SK-N-SH (cell line): ENCODE measurements around the gene CDKN2D. TPM values are rescaled to one million over a fixed set of nuclear protein-coding genes. Genes with fewer than 3 reads are reported as not detected.

ENCODE experiments used
- CTCF ChIA-PET: fragments of 300-600, 350-600 bp; formaldehyde crosslinking; extraction: SDS; loops from one replicate; lab custom pipeline; 2021; lab: Yijun Ruan, JAX
- POLR2A ChIA-PET: fragments of 350-600 bp; sonication (Branson Sonifier 250); formaldehyde crosslinking; extraction: SDS; loops from one replicate; lab custom pipeline; 2020; ENCODE audit warnings: antibody characterized with exemption, inconsistent platforms; lab: Yijun Ruan, JAX
- DNase-seq: peaks from one replicate; pipeline ENCODE4 v3.0.0; 2012
- H2AFZ ChIP-seq: fragments of 200-600 bp; sonication (generic); 2 replicates; pipeline ENCODE4 v1.8.1; 2016; ENCODE audit warnings: antibody characterized with exemption, mild to moderate bottlenecking, low read depth
- H3F3A ChIP-seq: fragments of 200-600 bp; sonication (generic); replicated peaks from 2 replicates; pipeline ENCODE3; 2016; ENCODE audit warnings: antibody characterized with exemption, mild to moderate bottlenecking; ENCODE audit not compliant: insufficient read depth
- H3K27ac ChIP-seq, 2 experiments: fragments of 200-500 bp in 1 of 2; fragments of 200-600 bp in 1 of 2; sonication (Bioruptor generic) in 1 of 2; sonication (generic), shearing (Covaris generic) in 1 of 2; 2 replicates each; pipeline versions ENCODE4 v1.5.1 to v1.6.1; 2014 to 2016; ENCODE audit warnings: low read depth in 2 of 2, inconsistent platforms in 1 of 2, low read length in 1 of 2, mild to moderate bottlenecking in 1 of 2, mixed read lengths in 1 of 2
- H3K27me3 ChIP-seq: fragments of 200-600 bp; sonication (generic), shearing (Covaris generic); 2 replicates; pipeline ENCODE4 v1.6.1; 2016; ENCODE audit warnings: mixed run types; ENCODE audit not compliant: insufficient read depth
- H3K36me3 ChIP-seq, 2 experiments: fragments of 200-500 bp in 1 of 2; fragments of 200-600 bp in 1 of 2; sonication (Bioruptor generic) in 1 of 2; sonication (generic) in 1 of 2; replicated peaks in 1 of 2; 2 replicates each; pipeline versions ENCODE3 to v1.5.1; 2014 to 2016; ENCODE audit warnings: low read length in 1 of 2, mild to moderate bottlenecking in 1 of 2; ENCODE audit not compliant: insufficient read depth in 2 of 2, control insufficient read depth in 1 of 2
- H3K4me1 ChIP-seq, 2 experiments: fragments of 200-500 bp in 1 of 2; fragments of 200-600 bp in 1 of 2; sonication (Bioruptor generic) in 1 of 2; sonication (generic), shearing (Covaris generic) in 1 of 2; 2 replicates each; pipeline versions ENCODE4 v1.5.1 to v1.6.1; 2014 to 2016; ENCODE audit warnings: low read depth in 1 of 2, low read length in 1 of 2, mixed run types in 1 of 2; ENCODE audit not compliant: insufficient read depth in 2 of 2, control insufficient read depth in 1 of 2
- H3K4me2 ChIP-seq: fragments of 200-600 bp; sonication (generic), shearing (Covaris generic); 2 replicates; pipeline ENCODE4 v1.6.1; 2017; ENCODE audit warnings: mixed run types
- H3K4me3 ChIP-seq, 2 experiments: fragments of 200-500 bp in 1 of 2; fragments of 200-600 bp in 1 of 2; sonication (Bioruptor generic) in 1 of 2; sonication (generic), shearing (Covaris generic) in 1 of 2; 2 replicates each; pipeline versions ENCODE4 v1.5.1 to v1.8.1; 2014 to 2016; ENCODE audit warnings: low read depth in 2 of 2, inconsistent platforms in 1 of 2, low read length in 1 of 2, mild to moderate bottlenecking in 1 of 2, mixed read lengths in 1 of 2, moderate library complexity in 1 of 2
- H3K79me2 ChIP-seq: fragments of 200-600 bp; sonication (generic); 2 replicates; pipeline ENCODE4 v1.8.1; 2017; ENCODE audit warnings: mild to moderate bottlenecking; ENCODE audit not compliant: insufficient read depth
- H3K9ac ChIP-seq: fragments of 200-600 bp; sonication (generic); 2 replicates; pipeline ENCODE4 v1.6.1; 2017; ENCODE audit warnings: mixed run types
- H3K9me2 ChIP-seq: fragments of 200-600 bp; sonication (generic); 2 replicates; pipeline ENCODE4 v1.6.1; 2017; ENCODE audit warnings: mixed run types
- H3K9me3 ChIP-seq: fragments of 200-600 bp; sonication (generic); 2 replicates; pipeline ENCODE4 v1.6.1; 2017; ENCODE audit warnings: mixed run types, mild to moderate bottlenecking, moderate library complexity
- H4K20me1 ChIP-seq: fragments of 200-600 bp; sonication (generic); 2 replicates; pipeline ENCODE4 v1.6.1; 2017; ENCODE audit warnings: mild to moderate bottlenecking, mixed run types; ENCODE audit not compliant: insufficient read depth
- CHD2 ChIP-seq: fragments of 150-350 bp; IDR thresholded peaks from 2 replicates; pipeline ENCODE4 v1.6.1; 2018; ENCODE audit warnings: low read length; ENCODE audit not compliant: partially characterized antibody
- FOSL2 ChIP-seq: IDR thresholded peaks from 2 replicates; pipeline ENCODE4 v1.4.0; 2012; ENCODE audit warnings: low read depth, mild to moderate bottlenecking, moderate library complexity, borderline replicate concordance
- FOXJ3 ChIP-seq: sonication (generic); formaldehyde crosslinking; IDR thresholded peaks from 2 replicates; pipeline ENCODE4 v1.5.1; 2020; ENCODE audit warnings: mild to moderate bottlenecking, missing genetic modification reagents
- FOXM1 ChIP-seq: IDR thresholded peaks from 2 replicates; pipeline ENCODE4 v1.4.0; 2012; ENCODE audit warnings: low read depth, mild to moderate bottlenecking
- JUND ChIP-seq: IDR thresholded peaks from 2 replicates; pipeline ENCODE4 v1.4.0; 2012
- RCOR1 ChIP-seq: fragments of 150-350 bp; IDR thresholded peaks from 2 replicates; pipeline ENCODE4 v1.6.1; 2017; ENCODE audit warnings: antibody characterized with exemption, low read length
- RXRA ChIP-seq: IDR thresholded peaks from 2 replicates; pipeline ENCODE4 v1.4.0; 2012; ENCODE audit warnings: low read depth, mild to moderate bottlenecking, borderline replicate concordance
- TCF12 ChIP-seq: IDR thresholded peaks from 2 replicates; pipeline ENCODE4 v1.4.0; 2012
- YY1 ChIP-seq: IDR thresholded peaks from 2 replicates; pipeline ENCODE4 v1.4.0; 2012; ENCODE audit warnings: low read depth, mild to moderate bottlenecking
- WGBS: methylation state at CpG from one replicate; pipeline ENCODE4 v1.1.6; 2017; ENCODE audit warnings: low lambda C conversion rate; 5-methylcytosine and 5-hydroxymethylcytosine counted together
- polyA plus RNA-seq, 3 experiments: library from polyadenylated mRNA; depleted of rRNA; stranded (reverse); fragments of >200 nt; gene quantifications; 2 replicates each; pipeline ENCODE4 v1.2.3, GENCODE V29; 2012

CDKN2D gene
- polyA plus RNA-seq, 1 of the 3 experiments (the other 2 are of a cell fraction): 13.1 TPM

DNA sequence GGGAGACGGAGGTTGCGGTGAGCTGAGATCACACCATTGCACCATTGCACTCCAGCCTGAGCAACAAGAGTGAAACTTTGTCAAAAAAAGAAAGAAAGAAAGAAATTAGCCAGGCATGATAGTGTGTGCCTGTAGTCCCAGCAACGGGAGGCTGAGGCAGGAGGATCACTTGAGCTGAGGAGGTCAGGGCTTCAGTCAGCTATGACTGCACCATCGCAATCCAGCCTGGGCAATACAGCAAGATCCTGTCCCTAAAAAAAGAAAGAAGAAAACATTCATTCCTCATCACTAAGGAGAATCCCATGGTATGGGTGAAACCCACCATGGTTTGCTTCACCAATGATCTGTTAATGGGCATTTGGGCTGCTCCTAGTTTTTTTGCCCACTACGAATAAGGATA lies 31.4 kb upstream of the CDKN2D start (continued):
- TF ChIP-seq TCF12: no peak

DNA sequence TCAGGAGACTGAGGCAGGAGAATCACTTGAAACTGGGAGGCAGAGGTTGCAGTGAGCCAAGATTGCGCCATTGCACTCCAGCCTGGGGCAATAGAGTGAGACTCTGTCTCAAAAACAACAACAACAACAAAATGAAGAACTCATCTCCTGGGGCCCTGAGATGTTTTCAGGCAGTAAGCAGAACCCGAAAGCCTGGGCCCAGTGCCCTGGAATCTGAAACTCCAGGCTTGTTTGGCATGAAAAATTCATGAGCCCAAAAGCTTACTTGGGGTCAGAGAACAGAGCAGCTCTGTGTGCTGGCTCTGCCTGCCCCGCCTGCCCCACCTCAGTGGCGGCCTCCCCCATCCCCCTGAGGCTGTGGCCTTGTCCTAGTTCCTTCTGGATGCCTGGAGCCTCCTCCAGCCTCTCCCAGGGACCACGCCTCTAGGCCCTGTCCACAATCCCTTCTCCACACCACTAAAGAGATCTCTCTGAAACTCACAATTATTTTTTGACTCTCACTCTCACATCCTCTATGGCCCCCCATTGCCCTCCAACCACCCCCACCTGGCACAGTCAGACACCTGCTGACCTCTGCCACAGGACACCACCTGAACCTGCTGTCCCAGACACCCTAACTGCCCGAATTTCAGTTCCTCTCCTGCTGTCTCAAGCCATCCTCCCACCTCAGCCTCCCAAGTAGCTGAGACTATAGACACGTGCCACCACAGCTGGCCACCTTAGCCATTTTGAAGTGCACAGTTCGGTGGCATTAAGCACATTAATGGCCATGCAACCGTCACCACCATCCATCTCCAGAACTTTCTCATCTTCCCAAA lies 25.2 kb upstream of the CDKN2D start:
- POLR2A ChIA-PET: no interaction called here
- Histone ChIP-seq H3K27me3 (no peaks in the 10 kb centered on the region; the same call in 1 of the 2 replicates), H3K9me3 (no peaks in the 10 kb centered on the region), H3K4me1 (no peaks in the 10 kb centered on the region), H4K20me1 (no peaks in the 10 kb centered on the region), H3K4me2 (no peak overlapping the region), H3K36me3 (no peaks in the 10 kb centered on the region), H2AFZ (no peak overlapping the region), H3K9ac (no peak overlapping the region), H3K79me2 (no peaks in the 10 kb centered on the region), H3K9me2 (no peaks in the 10 kb centered on the region), H3K27ac (no peak overlapping the region), H3K4me3 (no peak overlapping the region), H3F3A (no peaks in the 10 kb centered on the region)
- no peak for TF ChIP-seq FOXJ3 (CRISPR knock-in tag)
- no peak for TF ChIP-seq YY1
- WGBS: 56% methylated on average over 8 of the region's 9 CpGs
- no peak for DNase-seq
- CTCF ChIA-PET: interaction anchor here (0.6 to 1.6 kb wide), 3 partner anchors 18 to 83 kb away, joined by 3 to 4 read pairs (median 3); no protein-coding TSS in a partner anchor

DNA sequence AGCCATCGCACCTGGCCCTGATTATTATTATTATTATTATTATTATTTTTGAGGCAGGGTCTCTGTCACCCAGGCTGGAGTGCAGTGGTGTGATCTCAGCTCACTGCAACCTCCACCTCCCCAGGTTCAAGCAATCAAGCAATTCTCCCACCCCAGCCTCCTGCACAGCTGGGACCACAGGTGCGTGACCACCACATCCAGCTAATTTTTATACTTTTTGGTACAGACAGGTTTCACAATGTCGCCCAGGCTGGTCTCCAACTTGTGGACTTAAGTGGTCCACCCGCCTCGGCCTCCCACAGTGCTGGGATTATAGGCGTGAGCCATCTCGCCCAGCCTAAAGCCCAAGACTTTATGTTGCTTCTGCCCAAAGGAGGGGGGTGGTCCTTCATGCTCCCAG lies 24.4 kb upstream of the CDKN2D start:
- H3K36me3 ChIP-seq: no peaks in the 10 kb centered on the region
- POLR2A ChIA-PET: no interaction called here
- DNase-seq: no peak

DNA sequence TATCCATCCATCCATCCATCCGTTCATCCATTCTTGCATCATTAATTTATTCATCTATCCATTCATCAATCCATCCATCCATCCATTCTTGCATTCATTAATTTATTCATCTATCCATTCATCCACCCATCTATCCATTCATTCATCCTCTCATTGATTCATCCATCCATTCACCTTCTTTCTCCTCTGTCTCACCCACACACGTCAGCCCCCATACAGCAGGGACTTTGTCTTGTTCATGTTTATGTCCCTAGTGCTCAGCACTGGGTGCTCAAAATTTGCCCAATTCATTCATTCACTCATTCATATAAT lies 19.0 kb upstream of the CDKN2D start:
- Histone ChIP-seq H3K27ac (no peak overlapping the region), H3K9me2 (no peaks in the 10 kb centered on the region), H3K27me3 (peaks cover 23% of the 10 kb centered on the region; the same call in 1 of the 2 replicates), H3K4me3 (no peak overlapping the region), H3K4me2 (no peak overlapping the region), H3K9me3 (no peaks in the 10 kb centered on the region), H3K36me3 (no peaks in the 10 kb centered on the region), H3K4me1 (no peaks in the 10 kb centered on the region), H3F3A (no peaks in the 10 kb centered on the region), H3K79me2 (no peaks in the 10 kb centered on the region), H4K20me1 (no peaks in the 10 kb centered on the region), H2AFZ (no peak overlapping the region), H3K9ac (no peak overlapping the region)
- DNase-seq: no peak
- 45% methylated on average over 2 of the region's 2 CpGs for WGBS
- ChIA-PET CTCF (no interaction called here), POLR2A (no interaction called here)
- TF ChIP-seq FOXM1: no peak
- TF ChIP-seq CHD2: no peak

More for the DNA sequence above, 24.4 kb upstream of the CDKN2D start:
- H3K9ac ChIP-seq: no peak overlapping the region
- H3K9me3 ChIP-seq: no peaks in the 10 kb centered on the region
- WGBS: 75% methylated on average over 3 of the region's 7 CpGs
- TF ChIP-seq RXRA: no peak
- no peak for TF ChIP-seq TCF12
- TF ChIP-seq FOXM1: no peak
- TF ChIP-seq FOSL2: no peak
- TF ChIP-seq YY1: no peak
- TF ChIP-seq JUND: no peak
- no peak for TF ChIP-seq RCOR1
- TF ChIP-seq, all 33 proteins: peak for 0
- Histone ChIP-seq H3K79me2 (no peaks in the 10 kb centered on the region), H4K20me1 (no peaks in the 10 kb centered on the region), H3K4me2 (no peak overlapping the region), H3K27me3 (peaks cover 7% of the 10 kb centered on the region; the same call in 1 of the 2 replicates), H2AFZ (no peak overlapping the region), H3K4me3 (no peak overlapping the region), H3K9me2 (no peaks in the 10 kb centered on the region), H3K27ac (no peak overlapping the region), H3F3A (no peaks in the 10 kb centered on the region), H3K4me1 (no peaks in the 10 kb centered on the region)
- CTCF ChIA-PET: interaction anchor here (1.2 to 5.3 kb wide), 3 partner anchors 52 to 107 kb away, joined by 4 to 25 read pairs (median 4); no protein-coding TSS in a partner anchor
